NCI-H1417 (cell line): ENCODE data around the gene SCAI.
"Not testable (repeated sequence)": the region's sequence is repeated elsewhere in the genome, so short reads cannot be mapped to it uniquely, and the experiment has no call there.

ENCODE experiments used
- DNase-seq, 3 experiments: peaks; one replicate each; lab custom pipeline; 2025; lab: John Stamatoyannopoulos, UW

The SCAI gene

GRCh38 chr9:125028041-125028440, 115.3 kb downstream of the SCAI start:
- no peak for DNase-seq

- DNase-seq, result no peak
Observed at GRCh38 chr9:125024917-125025316, 118.4 kb downstream of the SCAI start.

GRCh38 chr9:125021069-125021468, 122.3 kb downstream of the SCAI start:
- DNase-seq, result no peak

- not testable (repeated sequence) for DNase-seq
Observed at GRCh38 chr9:125015655-125016054, 127.7 kb downstream of the SCAI start.

- not testable (repeated sequence) for DNase-seq
Observed at GRCh38 chr9:125012013-125012412, 131.3 kb downstream of the SCAI start.

GRCh38 chr9:125008599-125008998, 134.7 kb downstream of the SCAI start:
- no peak for DNase-seq

- no peak for DNase-seq
Observed at GRCh38 chr9:125003332-125003731, 140.0 kb downstream of the SCAI start.

- DNase-seq, result no peak
Observed at GRCh38 chr9:124983698-124984097, 159.6 kb downstream of the SCAI start.

- no peak for DNase-seq
Observed at GRCh38 chr9:124980431-124980830, 162.9 kb downstream of the SCAI start.

- DNase-seq, result no peak
Observed at GRCh38 chr9:124975131-124975530, 168.2 kb downstream of the SCAI start.

GRCh38 chr9:124973807-124974206, 169.5 kb downstream of the SCAI start:
- no peak for DNase-seq

GRCh38 chr9:124972241-124972770, 171.0 kb downstream of the SCAI start:
- no peak for DNase-seq

- DNase-seq, result no peak
Observed at GRCh38 chr9:124969401-124969800, 173.9 kb downstream of the SCAI start.

GRCh38 chr9:124968238-124968637, 175.1 kb downstream of the SCAI start:
- no peak for DNase-seq

GRCh38 chr9:124965775-124966568, 177.4 kb downstream of the SCAI start:
- not testable (repeated sequence) for DNase-seq

- DNase-seq, result no peak
Observed at GRCh38 chr9:124964604-124965003, 178.7 kb downstream of the SCAI start.

GRCh38 chr9:124964056-124964455, 179.3 kb downstream of the SCAI start:
- DNase-seq, result no peak

- DNase-seq, result no peak
Observed at GRCh38 chr9:124960409-124960752, 182.9 kb downstream of the SCAI start.

GRCh38 chr9:124959671-124960408, 183.5 kb downstream of the SCAI start:
- not testable (repeated sequence) for DNase-seq

GRCh38 chr9:124954255-124954654, 189.1 kb downstream of the SCAI start:
- no peak for DNase-seq

GRCh38 chr9:124950050-124950718, 193.1 kb downstream of the SCAI start:
- no peak for DNase-seq

GRCh38 chr9:124949387-124949786, 193.9 kb downstream of the SCAI start:
- DNase-seq, result no peak
